HL-60/S4 treated with phorbol 12-myristate 13-acetate at 8.2 ng/mL for 4 days and 3 days (cell line): ENCODE results near the gene GGCT.
"Not testable (repeated sequence)": the region's sequence is repeated elsewhere in the genome, so short reads cannot be mapped to it uniquely, and the experiment has no call there.

Experiments used
- in situ Hi-C: fragments of 300-500 bp; cut with MboI; formaldehyde crosslinking; loops from 2 replicates; pipeline ENCODE4 v1.15.0; 2022; ENCODE audit warnings: low sequenced_read_pairs

Gene GGCT

DNA sequence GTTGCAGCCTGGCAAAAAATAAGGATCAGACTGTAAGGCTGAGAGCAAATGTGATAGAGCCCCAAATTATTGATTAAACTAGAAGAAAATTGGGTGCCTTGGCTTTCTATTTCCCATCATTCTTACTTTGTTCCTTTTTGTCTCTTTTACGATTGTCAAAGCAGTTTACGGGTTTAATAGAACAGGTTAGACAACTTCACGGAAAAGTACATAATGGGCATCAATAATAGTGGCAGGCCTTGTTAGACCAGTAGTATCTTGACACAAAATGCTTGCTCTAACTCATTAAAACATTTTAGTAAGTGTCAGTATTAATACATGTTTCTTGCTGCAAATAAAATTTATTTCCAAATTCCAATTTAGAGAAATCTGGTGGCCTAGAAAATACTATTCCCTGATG is 14.5 kb upstream of the GGCT start:
- in situ Hi-C loops, result no loop called here

GRCh38 chr7:30515761-30516160 is 11.1 kb upstream of the GGCT start:
- in situ Hi-C loops, result no loop called here

- in situ Hi-C loops, result no loop called here
These were observed 10.1 kb upstream of the GGCT start for GRCh38 chr7:30514776-30515175.

DNA sequence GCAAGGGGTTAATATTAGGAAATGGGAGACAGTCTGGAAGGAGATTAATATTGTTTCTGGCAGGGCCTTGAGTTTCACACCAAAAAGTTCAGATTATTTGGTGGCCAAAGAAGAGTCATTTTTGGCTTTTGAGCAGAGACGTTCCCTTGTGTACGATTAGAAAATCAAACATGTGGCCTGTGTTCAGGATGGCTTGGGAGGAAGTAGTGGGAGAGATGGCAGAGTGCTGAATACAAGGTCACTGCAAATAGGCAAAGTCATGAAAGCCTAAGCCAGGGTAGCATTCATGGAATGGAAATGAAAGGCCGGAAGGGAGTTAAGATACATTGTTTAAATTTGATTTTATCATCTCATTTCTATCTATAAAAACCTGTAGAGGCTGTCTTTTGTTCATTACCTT is 9.5 kb upstream of the GGCT start:
- in situ Hi-C loops, result no loop called here

DNA sequence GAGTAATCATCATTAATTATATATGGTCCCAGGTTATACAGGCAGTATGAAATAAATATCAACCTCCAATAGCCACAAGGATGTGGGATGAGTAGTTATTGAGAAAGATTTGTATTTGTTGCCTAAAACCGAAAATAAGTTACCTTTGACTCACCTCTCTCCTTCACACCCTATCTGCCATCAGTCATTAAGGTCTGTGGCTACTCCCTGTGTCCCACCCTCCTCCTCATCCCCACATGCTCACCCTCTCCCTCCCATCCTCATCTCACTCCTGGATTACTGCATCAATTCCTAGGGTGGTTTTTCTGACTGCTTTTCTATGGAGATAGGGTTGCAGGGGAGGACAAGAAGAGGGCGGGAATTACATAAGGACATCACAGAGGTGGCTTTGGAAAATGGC is 9.1 kb upstream of the GGCT start:
- in situ Hi-C loops, result no loop called here

- in situ Hi-C loops, result no loop called here
These were observed 7.5 kb upstream of the GGCT start for GRCh38 chr7:30511973-30512662.

- in situ Hi-C loops, result no loop called here
These were observed 6.9 kb upstream of the GGCT start for GRCh38 chr7:30511494-30511893.

DNA sequence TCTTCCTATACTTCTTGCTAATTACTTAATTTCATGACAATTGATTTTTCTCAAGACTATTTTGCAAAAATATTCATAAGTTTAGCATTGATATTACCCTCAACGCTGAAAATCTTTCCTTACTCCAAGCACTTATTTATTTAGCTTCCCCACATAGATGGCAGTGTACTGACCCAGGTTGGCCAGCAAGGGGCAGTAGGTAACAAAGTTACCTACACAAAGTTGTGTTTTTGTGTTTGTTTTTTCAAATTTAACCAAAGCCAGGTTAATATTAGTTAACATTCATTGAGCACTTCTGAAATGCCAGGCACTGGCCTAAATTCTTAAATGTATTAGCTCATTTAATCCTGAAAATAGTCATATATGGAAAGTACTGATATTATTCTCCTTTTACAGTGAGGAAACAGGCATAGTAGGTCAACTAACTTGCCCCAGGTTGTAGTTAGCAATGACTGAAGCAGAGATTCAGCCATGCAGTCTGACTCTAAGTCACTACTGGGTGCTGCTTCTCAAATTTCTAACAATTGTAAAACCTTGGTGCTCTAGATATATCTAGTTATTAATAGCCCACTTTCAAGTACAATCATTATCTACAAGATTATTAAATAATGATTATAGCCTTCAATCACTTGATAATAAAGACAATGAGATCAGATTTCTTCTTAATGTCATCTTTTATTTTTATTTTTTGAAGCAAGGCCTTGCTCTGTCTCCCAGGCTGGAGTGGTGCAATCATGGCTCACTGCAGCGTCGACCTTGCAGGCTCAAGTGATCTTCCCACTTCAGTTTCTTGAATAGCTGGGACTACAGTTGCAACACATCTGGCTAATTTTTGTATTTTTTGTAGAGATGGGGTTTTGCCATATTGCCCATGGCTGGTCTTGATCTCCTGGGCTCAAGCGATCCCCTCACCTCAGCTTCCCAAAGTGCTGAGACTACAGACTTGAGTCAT is 5.8 kb upstream of the GGCT start:
- in situ Hi-C loops, result no loop called here

- in situ Hi-C loops, result not testable (repeated sequence)
These were observed 4.7 kb upstream of the GGCT start for GRCh38 chr7:30509171-30509857.

- in situ Hi-C loops, result not testable (repeated sequence)
These were observed 2.8 kb upstream of the GGCT start for GRCh38 chr7:30507346-30507900.

GRCh38 chr7:30505174-30505697 is 607 bp upstream of the GGCT start:
- in situ Hi-C loops, result no loop called here

DNA sequence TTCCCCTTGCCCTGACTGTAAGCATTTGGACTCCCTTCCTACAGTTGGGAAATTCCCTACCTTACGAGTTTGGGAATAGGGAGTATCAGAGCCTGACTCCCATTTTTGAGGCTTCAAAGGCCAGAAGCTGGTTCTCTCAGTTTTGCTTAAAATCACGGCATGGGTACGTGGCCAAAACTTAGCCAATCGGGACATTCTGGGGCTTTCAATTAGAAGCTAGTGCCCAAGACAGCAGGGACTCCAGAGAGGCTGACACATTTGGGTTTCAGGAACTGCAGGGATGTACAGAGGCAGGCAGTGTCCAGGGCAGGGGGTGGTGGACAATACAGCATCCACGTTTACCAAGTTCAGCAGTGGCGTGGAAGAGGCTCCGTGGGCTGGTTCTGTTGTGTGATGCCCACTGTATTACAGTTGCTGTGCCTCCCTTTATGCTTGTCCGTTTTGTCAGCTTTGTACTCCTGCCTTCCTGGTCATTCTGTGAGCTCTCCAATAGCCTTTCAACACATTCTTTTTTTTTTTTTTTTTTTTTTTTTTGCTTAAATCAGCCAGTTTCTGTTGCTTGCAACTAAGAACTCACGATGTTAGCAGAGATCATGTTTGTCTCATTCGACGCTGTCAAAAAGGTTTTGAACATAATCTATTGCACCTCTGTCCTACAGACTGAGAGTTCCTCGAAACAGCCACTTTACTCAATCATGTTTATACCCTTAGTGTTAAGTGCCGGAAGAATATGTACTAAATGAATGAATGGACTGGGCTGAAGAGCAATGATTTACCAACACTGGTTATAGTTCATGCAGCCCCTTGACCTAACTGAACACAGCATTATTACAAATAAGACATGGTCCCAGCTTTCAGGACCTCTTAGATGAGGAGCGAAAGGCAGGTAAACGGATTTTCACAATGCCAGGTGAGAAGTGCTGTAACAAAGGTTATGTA is 1.1 kb downstream of the GGCT start:
- in situ Hi-C loops, result no loop called here

GRCh38 chr7:30502470-30503251 is 2.0 kb downstream of the GGCT start:
- in situ Hi-C loops, result no loop called here

DNA sequence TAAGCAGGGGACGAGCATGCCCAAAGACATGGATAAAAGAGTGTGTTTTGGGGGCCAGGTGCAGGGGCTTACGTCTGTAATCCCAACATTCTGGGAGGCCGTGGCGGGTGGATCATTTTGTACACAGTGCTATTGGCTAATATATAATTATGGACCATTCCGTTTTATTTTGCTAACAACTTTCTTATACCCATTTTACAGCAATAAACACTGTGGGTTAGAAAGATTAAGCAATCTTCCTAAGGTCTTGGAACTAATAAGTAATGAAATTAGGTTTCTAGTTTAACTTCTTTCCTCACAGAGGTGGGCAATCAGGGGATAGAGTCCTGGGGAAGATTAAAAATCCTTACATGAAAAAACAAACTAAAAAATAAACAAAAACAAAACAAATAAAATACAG is 3.4 kb downstream of the GGCT start:
- in situ Hi-C loops, result no loop called here

DNA sequence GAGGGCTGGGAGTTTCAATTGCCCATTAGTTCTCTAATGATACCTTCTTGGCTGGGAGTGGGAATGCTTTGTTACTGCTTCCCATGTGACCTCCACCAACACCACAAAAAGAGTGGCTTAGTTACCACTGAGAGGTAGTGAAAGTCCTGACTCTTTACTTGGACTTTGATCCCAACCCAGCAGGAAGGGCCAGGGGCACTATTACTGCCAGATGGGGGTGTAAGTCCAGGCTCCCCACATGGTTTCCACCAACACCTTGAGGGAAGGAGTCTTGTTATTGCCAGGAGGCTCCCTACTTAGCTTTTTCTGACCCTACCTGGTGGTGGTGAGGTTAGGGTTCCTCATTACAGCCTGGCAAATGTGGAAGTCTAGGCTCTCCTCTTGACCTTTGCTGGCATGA is 11.4 kb downstream of the GGCT start:
- in situ Hi-C loops, result no loop called here

GRCh38 chr7:30491417-30491816 is 13.2 kb downstream of the GGCT start:
- in situ Hi-C loops, result no loop called here

DNA sequence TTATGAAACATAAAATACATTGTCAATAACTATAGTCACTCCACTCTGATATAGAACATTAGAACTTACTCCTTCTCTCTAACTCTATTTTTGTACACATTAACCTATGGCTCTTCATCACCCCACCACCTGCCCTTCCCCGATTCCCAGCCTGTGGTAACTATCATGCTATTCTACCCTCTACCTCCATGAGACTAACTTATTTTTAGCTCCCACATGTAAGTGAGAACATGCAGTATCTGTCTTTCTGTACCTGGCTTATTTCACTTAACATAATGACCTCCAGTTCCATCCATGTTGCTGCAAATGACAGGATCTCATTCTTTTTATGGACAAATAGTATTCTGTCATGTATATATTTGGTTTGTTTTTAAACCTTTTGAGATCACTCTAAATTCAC is 17.3 kb downstream of the GGCT start:
- in situ Hi-C loops, result no loop called here

GRCh38 chr7:30485667-30486066 is 19.0 kb downstream of the GGCT start:
- in situ Hi-C loops, result no loop called here

DNA sequence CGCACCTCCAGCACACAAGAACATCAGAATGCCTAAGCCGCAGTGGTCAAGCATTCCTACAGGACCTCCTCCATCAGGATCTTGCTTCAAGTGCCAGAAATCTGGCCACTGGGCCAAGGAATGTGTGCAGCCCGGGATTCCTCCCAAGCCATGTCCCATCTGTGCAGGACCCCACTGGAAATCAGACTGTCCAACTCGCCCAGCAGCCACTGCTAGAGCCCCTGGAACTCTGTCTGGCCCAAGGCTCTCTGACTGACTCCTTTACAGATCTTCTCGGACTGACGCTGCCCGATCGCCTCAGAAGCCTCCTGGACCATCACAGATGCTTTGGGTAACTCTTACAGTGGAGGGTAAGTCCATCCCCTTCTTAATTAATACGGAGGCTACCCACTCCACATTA is 23.2 kb downstream of the GGCT start:
- in situ Hi-C loops, result not testable (repeated sequence)
